Measurements from ENCODE around the gene GALNT5. TPM values are rescaled to one million over a fixed set of nuclear protein-coding genes. Genes with fewer than 3 reads are reported as not detected.

The GALNT5 gene
- total RNA-seq, result under 0.01 TPM in 1 of 2 replicates, not detected in the other

GRCh38 chr2:157257312-157258252 is at the start of gene GALNT5:
GALNT5 (plus strand) TSS chr2:157257705; CDS start chr2:157258083, 378 bp downstream.

GRCh38 chr2:157325786-157326185 is 68.3 kb downstream of the GALNT5 start, which contains the start of gene ERMN:
ERMN (minus strand) TSS chr2:157325824; CDS start chr2:157325642, 182 bp downstream.

Other genes with a start within 250 kb of the GALNT5 start
- gene ERMN, start 68.1 kb downstream of the GALNT5 start, total RNA-seq, result not detected in 2 replicates
- 0.13 TPM in 1 of 2 replicates, not detected in the other for gene CYTIP, start 186.4 kb downstream of the GALNT5 start, total RNA-seq